Activated CD8-positive, alpha-beta memory T cell treated with anti-CD3 and anti-CD28 coated beads, Interleukin-2, amount 50 U/mL, for 1 hour (primary cell): Measurements from ENCODE around the gene ROBO1.
"Not testable (repeated sequence)": the region's sequence is repeated elsewhere in the genome, so short reads cannot be mapped to it uniquely, and the experiment has no call there.

Source experiments
- DNase-seq: peaks from one replicate; pipeline ENCODE4 v3.0.0-alpha.2; 2020; ENCODE audit errors: extremely low read depth

The ROBO1 gene

GRCh38 chr3:78741066-78741645, 1026.6 kb downstream of the ROBO1 start:
- no peak for DNase-seq

DNA sequence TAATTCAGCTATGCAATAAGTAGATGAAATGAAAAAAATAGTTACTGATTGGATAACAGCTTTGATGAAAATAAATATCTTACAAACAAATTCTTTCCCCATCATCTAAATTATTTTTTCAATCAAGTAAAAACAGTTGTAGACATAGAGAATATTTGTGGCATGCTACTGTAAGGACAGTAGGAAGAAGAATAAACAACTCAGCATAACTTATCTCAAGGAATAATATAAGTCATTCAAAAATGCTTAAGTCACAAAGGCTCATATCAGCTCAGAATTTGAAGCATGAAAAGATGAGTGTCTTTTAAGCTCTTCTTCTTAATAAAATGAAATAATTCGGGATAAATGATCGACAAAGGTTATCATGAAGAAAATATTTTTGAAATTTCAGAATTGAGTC, 1029.0 kb downstream of the ROBO1 start:
- no peak for DNase-seq

- no peak for DNase-seq
Measured at GRCh38 chr3:78737988-78738387, 1029.8 kb downstream of the ROBO1 start.

GRCh38 chr3:78736863-78737262, 1030.9 kb downstream of the ROBO1 start:
- no peak for DNase-seq

DNA sequence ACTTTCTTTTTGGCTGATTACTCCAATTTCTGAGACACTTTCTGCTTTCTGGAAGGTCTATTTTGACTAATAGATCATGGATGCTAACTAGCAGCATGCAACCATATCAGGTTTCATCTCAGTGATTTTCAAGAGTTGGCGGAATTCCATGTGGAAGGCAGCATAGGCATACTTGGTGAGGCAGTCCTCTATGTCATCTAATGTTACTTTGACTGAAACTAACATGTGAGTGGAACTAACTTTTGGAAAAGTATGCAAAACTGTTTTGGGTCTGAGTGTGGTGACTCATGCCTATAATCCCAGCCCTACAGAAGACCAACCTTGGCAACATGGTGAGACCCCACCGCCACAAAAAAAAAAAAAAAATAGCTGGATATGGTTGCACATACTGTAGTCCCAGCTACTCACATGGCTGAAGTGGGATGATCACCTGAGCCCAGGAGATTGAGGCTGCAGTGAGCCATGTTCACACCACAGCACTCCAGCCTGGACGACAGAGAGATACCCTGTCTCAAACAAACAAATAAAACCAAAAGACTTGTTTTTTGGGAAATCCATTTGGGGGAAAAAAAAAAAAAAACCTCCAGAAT, 1033.7 kb downstream of the ROBO1 start:
- no peak for DNase-seq

- no peak for DNase-seq
Measured at GRCh38 chr3:78732893-78733292, 1034.9 kb downstream of the ROBO1 start.

- DNase-seq: no peak
Measured at GRCh38 chr3:78732471-78732870, 1035.3 kb downstream of the ROBO1 start.

GRCh38 chr3:78729946-78730345, 1037.9 kb downstream of the ROBO1 start:
- DNase-seq: no peak

DNA sequence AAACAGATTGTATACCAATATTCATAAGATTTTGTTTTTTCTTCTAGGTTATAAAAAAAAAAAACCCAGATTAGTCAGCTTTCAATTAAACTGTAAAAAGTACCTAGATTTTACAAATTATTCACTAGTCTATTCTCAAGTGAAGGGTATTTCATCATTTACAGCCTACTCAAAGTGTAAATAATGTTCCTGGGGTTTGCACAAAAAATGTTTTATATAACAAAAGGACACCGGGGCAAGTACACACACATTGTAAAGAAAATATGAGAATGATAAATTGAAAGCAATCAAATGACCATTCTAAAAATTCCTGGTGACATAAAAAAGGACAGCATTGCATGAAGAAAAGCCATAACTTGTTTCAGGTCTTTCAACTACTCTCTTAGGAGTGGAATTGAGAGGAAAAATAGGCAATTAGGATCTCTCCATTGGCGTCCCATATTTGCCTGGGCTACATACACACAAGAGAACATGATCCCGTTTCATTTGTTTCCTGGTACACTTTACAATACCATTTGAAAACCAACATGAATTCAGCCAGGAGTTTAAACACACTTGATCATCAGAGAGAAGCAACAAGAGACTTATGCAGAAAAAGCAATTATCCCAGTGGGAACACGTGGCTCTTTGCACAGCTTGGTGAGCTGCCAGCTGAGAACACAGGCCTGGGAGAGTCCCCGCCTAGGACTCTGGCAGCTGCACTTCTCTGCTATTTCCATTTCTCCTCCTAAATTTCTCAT, 1039.2 kb downstream of the ROBO1 start:
- no peak for DNase-seq

GRCh38 chr3:78726545-78726944, 1041.3 kb downstream of the ROBO1 start:
- DNase-seq: no peak

GRCh38 chr3:78725703-78726246, 1042.0 kb downstream of the ROBO1 start:
- no peak for DNase-seq

- DNase-seq: no peak
Measured at GRCh38 chr3:78724859-78725258, 1042.9 kb downstream of the ROBO1 start.

GRCh38 chr3:78724364-78724763, 1043.4 kb downstream of the ROBO1 start:
- not testable (repeated sequence) for DNase-seq

GRCh38 chr3:78721771-78722543, 1045.8 kb downstream of the ROBO1 start:
- no peak for DNase-seq

DNA sequence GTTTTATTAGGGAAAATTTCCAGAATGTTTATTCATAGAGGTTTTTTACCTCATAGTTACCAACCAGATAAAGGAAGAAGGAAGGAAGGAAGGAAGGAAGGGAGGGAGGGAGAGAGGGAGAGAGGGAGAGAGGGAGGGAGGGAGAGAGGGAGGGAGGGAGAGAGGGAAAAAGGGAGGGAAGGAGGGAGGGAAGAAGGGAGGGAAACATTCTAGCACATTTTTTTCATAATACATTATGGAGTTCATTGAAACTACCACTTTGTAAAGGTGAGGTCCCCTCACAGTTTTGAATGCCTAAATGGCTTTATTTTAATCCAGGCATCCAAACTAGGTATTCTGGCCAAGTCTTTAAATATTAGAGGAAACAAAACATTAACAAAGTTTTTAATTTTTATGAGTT, 1049.1 kb downstream of the ROBO1 start:
- DNase-seq: no peak

DNA sequence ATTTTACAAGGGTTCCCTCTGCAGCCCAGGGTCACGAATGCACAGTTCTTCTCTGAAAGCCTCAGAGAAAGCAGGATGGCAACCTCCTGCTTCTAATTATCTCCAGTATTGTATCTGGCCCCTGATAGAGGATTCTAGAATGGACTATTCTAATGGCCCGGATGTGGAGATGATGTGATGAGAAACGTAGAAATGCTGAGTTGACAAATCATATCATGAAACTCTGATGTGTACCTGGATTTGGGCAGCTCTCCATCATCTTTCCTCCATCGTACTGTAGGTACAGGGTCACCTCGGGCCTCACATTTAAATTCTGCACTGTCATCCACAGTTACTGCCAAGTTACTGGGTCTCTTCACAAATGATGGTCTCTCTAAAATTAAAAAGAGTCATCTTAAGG, 1050.8 kb downstream of the ROBO1 start:
- no peak for DNase-seq

DNA sequence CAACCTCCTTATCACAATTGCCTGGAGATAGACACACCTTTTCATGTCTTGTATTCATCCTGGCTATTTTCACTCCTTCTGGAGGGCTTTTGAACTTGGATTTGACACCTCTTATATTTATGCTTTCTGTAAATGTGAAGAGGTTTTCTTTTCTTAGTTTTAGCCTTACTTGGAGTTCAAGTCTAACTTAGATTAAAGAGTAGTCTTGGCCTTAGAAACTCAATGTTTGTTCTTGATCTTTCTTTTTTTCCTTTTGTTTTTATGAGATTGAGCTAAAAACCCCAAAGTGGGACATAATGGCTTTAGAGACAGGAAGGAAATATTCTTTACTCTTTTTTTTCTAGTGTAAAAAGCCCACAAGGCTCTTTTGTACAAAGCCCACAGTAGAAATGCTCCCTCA, 1054.9 kb downstream of the ROBO1 start:
- DNase-seq: no peak

DNA sequence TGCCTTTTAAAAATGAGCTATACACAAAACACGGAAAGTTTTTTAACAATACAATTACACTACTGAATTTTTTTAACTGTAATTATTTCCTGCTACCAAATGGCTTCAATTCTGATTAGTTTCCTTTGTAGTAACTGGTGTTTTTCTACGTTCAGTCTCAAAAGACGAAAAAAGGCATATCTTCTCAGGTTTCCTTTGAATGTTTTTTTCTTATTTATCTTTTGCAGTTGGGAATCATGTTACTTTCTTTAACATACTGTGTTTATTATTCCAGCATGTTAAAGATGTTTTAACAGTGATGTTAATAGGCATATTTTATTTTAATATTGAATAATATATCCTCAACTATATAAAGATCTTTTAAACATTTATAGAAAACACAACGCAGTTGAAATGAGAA, 1055.5 kb downstream of the ROBO1 start:
- DNase-seq: no peak

- DNase-seq: no peak
Measured at GRCh38 chr3:78708565-78709073, 1059.2 kb downstream of the ROBO1 start.

GRCh38 chr3:78707609-78708008, 1060.2 kb downstream of the ROBO1 start:
- DNase-seq: no peak

DNA sequence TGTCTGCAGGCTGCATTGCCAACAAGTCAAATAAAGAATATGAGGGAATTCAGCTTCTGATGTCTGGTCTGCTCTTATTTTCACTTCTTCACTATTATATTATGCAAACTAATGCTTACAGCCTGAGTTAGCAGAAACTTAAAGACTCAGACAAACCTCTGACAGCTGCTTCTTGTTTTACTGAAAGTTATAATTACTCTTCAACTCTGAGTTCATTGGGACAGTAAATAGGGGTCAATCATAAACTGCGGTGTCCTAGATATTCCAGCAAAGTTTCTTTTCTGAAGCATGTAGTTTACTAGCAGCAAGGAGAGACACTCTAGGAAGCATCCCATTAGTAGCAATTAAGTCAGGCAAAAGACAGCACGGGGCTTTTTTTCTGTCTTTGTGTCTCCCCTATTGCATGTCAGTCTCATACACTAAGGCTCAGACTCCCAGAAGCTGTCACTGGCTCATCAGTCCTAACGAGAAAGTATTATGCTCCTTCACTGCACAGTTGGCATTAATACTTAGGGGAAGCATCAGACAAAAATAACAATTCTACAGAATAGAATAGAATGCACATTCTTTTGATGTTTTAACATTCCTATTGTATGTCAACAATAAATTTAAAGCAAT, 1060.8 kb downstream of the ROBO1 start:
- DNase-seq: no peak

DNA sequence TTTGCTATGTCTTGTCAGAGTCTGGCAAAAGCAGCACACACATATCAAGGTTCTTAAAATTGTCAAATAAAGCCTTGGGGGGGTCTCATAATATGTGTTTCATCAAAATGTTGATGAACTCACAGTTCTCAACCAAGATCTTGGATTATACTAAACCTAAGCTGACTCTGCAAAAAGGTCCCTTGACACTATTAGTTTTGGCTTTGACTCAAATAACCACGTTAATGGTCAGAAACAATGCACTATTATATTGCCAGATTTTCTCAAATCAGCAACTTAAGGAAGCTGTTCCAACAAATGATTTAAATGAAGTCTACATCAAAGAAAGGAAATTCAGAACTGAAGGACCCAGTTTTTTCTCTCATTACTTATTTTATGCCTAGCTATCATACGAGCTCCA, 1063.9 kb downstream of the ROBO1 start:
- DNase-seq: no peak
